Activated CD4-positive, alpha-beta T cell treated with anti-CD3 and anti-CD28 coated beads, Interleukin-2, amount 50 U/mL, for 1 hour (primary cell): ENCODE data around the gene FCRL5.

ENCODE experiments used
- DNase-seq: peaks from one replicate; pipeline ENCODE4 v3.0.0-alpha.2; 2020

FCRL5 gene

GRCh38 chr1:157523774-157524493, 28.4 kb downstream of the FCRL5 start:
- no peak for DNase-seq

GRCh38 chr1:157521056-157521455, 31.3 kb downstream of the FCRL5 start:
- DNase-seq = no peak

GRCh38 chr1:157520386-157520935, 31.9 kb downstream of the FCRL5 start:
- no peak for DNase-seq

GRCh38 chr1:157519451-157519850, 32.9 kb downstream of the FCRL5 start:
- DNase-seq = no peak

- DNase-seq = no peak
Observed at GRCh38 chr1:157517016-157517415, 35.3 kb downstream of the FCRL5 start.

GRCh38 chr1:157515709-157516108, 36.6 kb downstream of the FCRL5 start:
- DNase-seq = no peak

GRCh38 chr1:157515141-157515540, 37.2 kb downstream of the FCRL5 start:
- no peak for DNase-seq

- no peak for DNase-seq
Observed at GRCh38 chr1:157512036-157512969, 40.0 kb downstream of the FCRL5 start.

- no peak for DNase-seq
Observed at GRCh38 chr1:157509546-157510232, 42.6 kb downstream of the FCRL5 start.

- no peak for DNase-seq
Observed at GRCh38 chr1:157505481-157506272, 46.6 kb downstream of the FCRL5 start.

- DNase-seq = no peak
Observed at GRCh38 chr1:157504646-157505045, 47.7 kb downstream of the FCRL5 start.

- no peak for DNase-seq
Observed at GRCh38 chr1:157499521-157499920, 52.8 kb downstream of the FCRL5 start.

- DNase-seq = no peak
Observed at GRCh38 chr1:157498736-157499090, 53.6 kb downstream of the FCRL5 start.

GRCh38 chr1:157497987-157498735, 54.2 kb downstream of the FCRL5 start:
- no peak for DNase-seq

GRCh38 chr1:157497284-157497683, 55.0 kb downstream of the FCRL5 start:
- DNase-seq = no peak

GRCh38 chr1:157496121-157496526, 56.2 kb downstream of the FCRL5 start:
- peak; percentile 9 for DNase-seq

GRCh38 chr1:157495285-157495684, 57.0 kb downstream of the FCRL5 start:
- DNase-seq = no peak

GRCh38 chr1:157494093-157494492, 58.2 kb downstream of the FCRL5 start:
- DNase-seq = no peak

GRCh38 chr1:157490467-157491165, 61.7 kb downstream of the FCRL5 start:
- peak; percentile 48 for DNase-seq

- DNase-seq = no peak
Observed at GRCh38 chr1:157488156-157488555, 64.2 kb downstream of the FCRL5 start.

GRCh38 chr1:157487504-157487903, 64.8 kb downstream of the FCRL5 start:
- DNase-seq = no peak
